GM23248 (cell line): Measurements from ENCODE around the gene FUBP3.

Experiments
- EZH2 ChIP-seq: fragments of 200-600 bp; sonication (generic); IDR thresholded peaks from 2 replicates; pipeline ENCODE4 v1.6.1; 2018; ENCODE audit warnings: antibody characterized with exemption, mild to moderate bottlenecking; ENCODE audit not compliant: insufficient read depth, poor library complexity, severe bottlenecking
- EZH2phosphoT487 ChIP-seq: fragments of 200-600 bp; sonication (generic); IDR thresholded peaks from 2 replicates; pipeline ENCODE4 v1.6.1; 2018; ENCODE audit warnings: antibody characterized with exemption, moderate library complexity, mild to moderate bottlenecking, low read depth; ENCODE audit not compliant: insufficient read depth

GRCh38 chr9:130624154-130624553, 44.8 kb downstream of the FUBP3 start:
- TF ChIP-seq EZH2 = no peak
- TF ChIP-seq EZH2phosphoT487 = no peak
